Thyroid gland (tissue), 4 donors: ENCODE measurements around the gene CBLN1.

Experiments
- CTCF ChIP-seq, 6 experiments: fragments of 200-600 bp in 3 of 6; fragments of 450-650 bp in 3 of 6; sonication (generic) in 3 of 6; IDR thresholded peaks; one replicate each; pipeline ENCODE4 v1.5.1; 2016 to 2019; ENCODE audit warnings: antibody characterized with exemption in 6 of 6, mild to moderate bottlenecking in 2 of 6, inconsistent platforms in 1 of 6, moderate library complexity in 1 of 6
- POLR2A ChIP-seq, 2 donors: fragments of 450-650 bp; IDR thresholded peaks; one replicate each; pipeline ENCODE4 v1.6.1; 2017; ENCODE audit warnings: antibody characterized with exemption in 2 of 2, mild to moderate bottlenecking in 2 of 2, moderate library complexity in 1 of 2

GRCh38 chr16:49284962-49285361, 3.3 kb upstream of the CBLN1 start:
- no peak for TF ChIP-seq POLR2A (IDR thresholded peaks at IDR 0.05)
- no peak for TF ChIP-seq CTCF (IDR thresholded peaks at IDR 0.05)
